Muscle of back (tissue), 11 donors: ENCODE results near the gene SLC12A7. TPM values are rescaled to one million over a fixed set of nuclear protein-coding genes. Genes with fewer than 3 reads are reported as not detected.
"Not testable (repeated sequence)": the region's sequence is repeated elsewhere in the genome, so short reads cannot be mapped to it uniquely, and the experiment has no call there.

Experiments used
- DNase-seq, 3 donors: peaks; one replicate each; pipeline versions ENCODE4 v3.0.0 to v3.0.0-alpha.2; 2013
- polyA plus RNA-seq, 10 donors: library from polyadenylated mRNA; unstranded; fragments of 120-200 nt; gene quantifications; one replicate each; pipeline ENCODE4 v1.2.1, GENCODE V29; 2013; ENCODE audit not compliant: insufficient read length in 10 of 10

Gene SLC12A7
- polyA plus RNA-seq, 10 donors = 6.8 to 13.6 (median 8.3) TPM

DNA sequence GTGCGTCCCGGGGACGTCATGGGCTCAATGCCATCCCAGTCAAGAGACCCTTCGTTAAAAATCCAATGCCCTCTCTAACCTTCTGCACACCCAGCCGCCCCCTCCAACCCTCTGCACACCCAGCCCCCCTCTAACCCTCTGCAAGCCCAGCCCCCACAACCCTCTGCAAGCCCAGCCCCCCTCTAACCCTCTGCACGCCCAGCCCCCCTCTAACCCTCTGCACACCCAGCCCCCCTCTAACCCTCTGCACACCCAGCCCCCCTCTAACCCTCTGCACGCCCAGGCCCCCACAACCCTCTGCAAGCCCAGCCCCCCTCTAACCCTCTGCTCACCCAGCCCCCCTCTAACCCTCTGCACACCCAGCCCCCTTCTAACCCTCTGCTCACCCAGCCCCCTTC is 13.9 kb downstream of the SLC12A7 start:
- DNase-seq = not testable (repeated sequence)

DNA sequence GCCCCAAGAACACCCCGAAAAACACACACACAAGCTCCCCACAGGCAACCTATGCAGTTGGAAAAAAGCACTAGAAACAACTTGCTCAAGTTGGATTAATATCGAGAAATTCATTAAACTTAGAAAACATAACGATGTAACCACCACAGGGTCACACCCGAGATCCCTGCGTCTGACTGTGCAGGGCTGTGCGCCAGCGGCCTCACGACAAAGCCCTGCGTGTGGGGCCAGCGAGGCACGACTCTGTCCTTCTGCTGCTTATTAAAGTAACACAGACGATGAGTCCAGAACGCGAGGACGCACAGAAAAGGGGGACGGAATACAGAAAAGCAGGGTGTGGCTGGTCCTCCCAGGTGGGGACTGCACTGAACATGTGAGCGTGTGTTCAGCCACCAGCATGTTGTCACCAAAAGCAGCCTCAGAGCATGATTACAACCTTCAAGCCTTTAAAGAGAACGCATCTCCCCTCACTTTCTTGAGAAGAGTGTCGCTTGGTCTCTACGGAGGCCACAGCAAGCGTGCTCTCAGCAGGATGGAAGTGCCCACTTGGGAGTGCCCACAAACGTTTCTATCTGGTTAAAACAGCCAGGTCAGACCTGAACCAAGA is 14.4 kb downstream of the SLC12A7 start:
- no peak for DNase-seq

DNA sequence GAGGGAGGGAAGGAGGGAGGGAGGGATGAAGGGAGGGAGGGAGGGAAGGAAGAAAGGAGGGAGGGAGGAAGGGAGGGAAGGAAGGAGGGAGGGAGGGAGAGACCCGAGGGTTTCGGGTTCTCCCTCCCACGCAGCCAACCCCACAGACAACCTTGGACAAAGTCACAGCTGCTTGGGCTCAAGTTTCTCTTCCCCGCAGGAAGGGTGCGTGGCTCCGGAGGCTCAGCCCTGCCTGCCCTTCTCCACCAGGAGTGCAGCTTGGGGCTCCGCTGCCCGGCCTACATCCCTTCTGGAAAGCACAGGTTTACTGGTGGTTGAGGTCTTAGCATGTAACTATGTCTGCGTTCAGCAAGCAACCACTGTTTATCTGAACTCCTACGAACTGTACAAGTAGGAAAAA is 15.0 kb downstream of the SLC12A7 start:
- DNase-seq = peak in 1 of 3 donors; percentile 53

DNA sequence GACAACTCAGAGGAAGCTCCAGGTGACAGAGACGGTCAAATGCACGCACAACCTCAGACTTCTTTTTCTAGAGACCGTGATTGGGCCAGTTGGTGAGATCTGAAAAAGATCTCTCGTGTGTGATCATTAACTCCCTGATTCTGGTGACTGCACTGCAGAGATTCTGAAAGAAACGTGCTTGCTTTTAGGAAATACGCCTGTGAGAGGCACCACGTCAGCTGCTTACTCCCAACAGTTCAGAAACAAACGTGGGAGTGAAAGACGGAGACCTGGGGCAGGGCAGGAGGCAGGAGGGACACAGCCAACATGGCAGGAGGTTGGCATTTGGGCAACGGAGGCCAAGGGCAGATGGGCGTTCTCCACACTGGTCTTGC is 15.9 kb downstream of the SLC12A7 start:
- no peak for DNase-seq

DNA sequence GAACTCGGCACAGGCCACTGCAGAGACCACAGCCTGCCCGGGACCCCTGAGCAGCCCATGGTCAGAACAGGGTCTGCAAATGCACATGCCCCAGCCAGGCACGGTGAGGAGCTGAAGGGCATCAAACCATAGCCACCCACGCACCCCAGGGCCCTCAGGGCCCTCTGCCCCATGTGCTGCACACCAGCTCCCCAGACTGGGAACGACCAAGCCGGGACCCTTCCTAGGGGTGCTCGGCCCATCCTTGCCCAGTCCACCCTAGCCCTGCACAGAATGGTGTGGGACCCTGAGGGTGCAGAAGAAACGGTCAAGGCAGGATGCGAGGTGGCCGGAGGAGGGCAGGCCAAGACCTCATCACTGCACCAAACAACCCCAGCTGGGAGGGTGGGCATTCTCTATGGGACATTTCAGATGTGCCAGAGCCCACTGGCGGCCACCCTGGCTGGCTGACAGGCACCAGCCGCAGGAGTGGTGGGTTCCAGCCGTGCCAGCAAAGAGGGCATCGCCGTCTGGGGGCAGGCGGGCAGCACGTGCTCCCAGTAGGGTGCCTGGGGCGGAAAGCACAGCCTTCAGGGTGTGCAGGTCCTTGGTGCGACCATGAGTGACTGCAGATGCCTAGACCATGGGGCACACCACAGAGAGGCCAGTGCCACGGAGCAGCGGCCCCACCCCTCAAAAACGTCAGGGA is 16.4 kb downstream of the SLC12A7 start:
- DNase-seq = no peak

DNA sequence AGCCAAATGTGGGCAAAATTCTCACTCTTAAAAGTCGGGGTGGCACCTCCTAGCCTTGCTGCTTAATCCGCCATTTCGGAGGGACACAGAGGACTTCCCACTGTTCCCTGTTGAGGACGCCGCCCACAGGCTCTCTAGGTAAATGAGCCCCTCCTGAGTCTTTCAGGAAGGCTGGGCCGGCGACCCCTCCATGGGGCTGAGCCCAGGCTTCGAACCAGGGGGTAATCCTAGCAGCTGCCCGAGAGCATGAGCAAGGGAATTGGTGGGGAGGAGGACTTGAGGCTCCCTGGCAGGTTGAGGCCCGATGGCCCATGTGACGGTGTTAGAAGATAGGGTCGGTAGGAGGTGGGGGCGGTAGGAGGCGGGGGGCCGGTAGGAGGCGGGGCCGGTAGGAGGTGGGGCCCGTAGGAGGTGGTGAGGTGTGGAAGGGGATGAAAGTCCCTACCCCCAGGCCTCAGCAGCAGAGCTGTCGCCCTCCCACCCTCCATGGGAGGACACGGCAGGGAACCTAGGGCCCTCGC is 17.1 kb downstream of the SLC12A7 start:
- DNase-seq = no peak

DNA sequence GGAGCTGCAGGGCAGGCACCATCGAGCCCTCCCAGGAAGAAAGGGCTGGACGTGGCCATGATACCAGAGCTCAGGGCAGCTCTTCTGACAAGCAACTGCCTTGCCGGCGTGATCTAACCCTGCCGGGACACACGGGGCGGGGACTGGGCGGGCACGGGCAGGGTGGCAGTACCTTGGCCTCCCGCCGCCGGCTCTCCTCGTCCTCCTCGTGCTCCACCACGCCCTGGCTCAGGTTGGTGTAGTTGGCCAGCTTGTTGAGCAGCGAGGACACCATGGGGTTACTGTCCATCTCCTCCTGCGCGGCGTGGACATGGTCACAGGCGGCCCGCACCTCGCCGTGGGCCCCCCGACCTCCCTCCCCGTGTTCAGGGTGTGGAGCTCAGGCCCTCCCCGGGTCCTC is 18.5 kb downstream of the SLC12A7 start:
- no peak for DNase-seq

DNA sequence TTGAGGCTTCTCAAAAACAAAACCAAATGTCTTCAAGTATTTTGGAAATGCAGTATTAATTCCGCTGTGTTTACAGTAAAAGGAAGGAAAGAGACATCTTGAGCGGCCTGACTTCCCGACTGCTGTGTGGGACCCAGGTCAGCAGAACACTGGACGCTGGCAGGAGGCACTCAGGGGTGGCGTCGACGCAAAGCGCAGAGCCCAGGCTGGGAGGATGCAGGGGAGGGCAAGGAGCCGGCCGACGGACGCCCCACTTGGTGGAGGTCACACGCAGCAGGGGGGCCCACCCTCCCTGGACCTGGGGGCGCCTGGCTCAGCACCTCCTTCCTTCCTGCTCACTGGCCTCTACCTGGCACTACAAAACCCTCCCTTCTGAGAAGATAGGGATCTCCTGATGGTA is 19.7 kb downstream of the SLC12A7 start:
- DNase-seq = no peak

DNA sequence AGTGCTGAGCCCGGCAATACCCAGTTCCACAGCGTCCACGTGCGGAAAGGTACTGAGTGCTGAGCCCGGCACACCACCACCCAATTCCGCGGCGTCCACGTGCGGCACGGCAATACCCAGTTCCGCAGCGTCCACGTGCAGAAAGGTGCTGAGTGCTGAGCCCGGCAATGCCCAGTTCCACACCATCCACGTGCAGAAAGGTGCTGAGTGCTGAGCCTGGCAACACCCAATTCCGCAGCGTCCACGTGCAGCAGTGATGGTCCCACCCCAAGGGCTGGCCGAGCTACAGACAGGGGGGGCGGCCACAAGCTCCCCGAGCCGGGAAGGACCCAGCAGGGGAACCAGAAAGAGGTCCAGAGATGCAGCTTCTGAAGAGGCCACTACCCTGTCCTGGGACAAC is 20.2 kb downstream of the SLC12A7 start:
- DNase-seq = no peak

DNA sequence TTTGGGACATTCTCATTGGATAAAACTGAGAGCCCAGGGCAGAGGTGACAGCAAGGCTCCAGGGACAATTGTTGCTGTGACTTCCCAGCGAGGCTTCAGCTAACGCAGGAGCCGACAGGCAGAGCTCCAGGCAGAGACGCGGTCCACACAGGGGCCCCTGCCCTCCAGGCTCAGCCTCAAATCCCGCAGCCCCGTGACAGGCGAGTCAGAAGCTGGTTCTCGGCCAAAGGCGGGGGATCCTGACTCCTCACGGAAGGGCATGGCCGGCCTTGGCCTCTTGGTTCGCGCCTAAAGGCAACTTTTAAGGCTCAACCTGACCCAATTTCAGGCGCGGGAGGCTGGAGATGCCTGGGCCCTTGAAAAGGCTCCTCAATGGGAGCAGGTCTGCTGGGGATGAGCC is 21.3 kb downstream of the SLC12A7 start:
- DNase-seq = no peak

DNA sequence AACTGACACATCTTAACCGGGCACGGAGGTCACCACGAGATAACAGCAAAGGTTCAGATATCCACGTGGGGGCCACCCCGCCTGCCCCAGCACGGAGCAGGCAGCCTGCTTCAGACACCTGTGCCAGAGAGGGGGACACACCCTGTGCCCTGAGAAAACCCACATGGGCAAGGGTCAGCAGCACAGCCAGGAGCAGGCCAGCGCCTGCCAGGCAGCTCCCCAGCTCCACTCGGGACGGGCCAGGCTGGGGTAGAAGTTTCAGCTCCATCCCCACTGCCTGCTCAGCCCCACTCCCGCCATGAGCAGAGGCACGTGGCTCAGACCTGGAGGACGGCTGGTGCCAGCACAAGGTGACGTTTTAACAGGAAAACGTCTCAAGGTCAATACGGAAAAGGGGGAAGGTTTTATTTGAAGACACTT is 22.2 kb downstream of the SLC12A7 start:
- DNase-seq = no peak

DNA sequence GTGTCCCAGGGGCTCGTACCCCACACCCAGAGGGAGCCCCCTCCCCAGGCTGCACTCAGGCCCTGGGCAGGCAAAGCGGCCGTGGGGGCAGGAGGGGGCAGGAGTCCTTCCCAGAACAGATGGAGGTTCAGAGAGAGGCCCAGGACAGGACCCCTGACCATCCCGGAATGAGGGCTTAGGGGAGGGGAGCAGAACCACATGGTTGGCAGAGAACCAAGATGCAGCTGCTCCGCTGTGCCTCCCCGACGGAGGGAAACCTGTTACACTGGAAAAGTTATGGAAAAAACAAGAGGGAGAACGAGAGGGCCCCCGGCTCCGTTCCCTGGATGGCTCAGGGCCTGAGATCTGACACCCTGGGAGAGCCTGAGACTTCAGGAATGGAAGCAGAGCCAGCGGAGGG is 22.7 kb downstream of the SLC12A7 start:
- peak in 1 of 3 donors; percentile 53 for DNase-seq

DNA sequence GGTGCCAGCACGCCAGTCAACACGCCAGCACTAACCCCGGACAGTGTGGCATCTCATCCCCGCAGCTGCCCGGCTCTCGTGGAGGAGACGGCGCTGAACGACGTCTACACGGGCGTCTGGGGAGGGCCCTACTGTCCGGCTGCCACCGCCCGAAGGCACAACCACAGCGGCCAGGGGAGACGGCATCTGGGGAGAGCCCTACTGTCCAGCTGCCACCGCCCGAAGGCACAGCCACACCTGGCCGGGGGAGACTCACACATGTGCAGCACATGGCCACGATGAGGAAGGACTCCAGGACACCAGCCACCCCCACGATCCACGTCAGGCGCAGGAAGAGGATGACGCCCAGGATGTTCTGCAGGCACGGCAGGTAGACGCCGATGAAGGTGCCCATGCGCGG is 23.1 kb downstream of the SLC12A7 start:
- no peak for DNase-seq

DNA sequence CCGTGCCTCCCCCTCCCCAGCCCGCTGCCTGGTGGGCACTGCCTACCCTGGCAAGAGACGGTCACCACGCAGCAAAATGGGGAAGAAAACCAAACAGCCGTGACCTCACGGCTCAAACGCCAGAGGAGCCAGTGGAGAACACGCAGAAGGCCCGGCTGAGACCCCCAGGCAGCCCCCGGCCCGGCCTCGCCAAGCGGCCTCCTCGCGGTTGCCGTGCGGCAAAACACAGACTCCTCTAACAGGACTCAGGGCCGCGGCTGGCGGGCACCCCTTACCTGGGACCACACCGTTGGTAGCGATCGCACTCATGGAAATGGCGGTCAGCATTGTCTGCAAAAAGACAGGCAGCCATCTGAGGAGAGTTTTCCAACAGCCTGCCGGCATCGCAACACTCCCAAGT is 23.8 kb downstream of the SLC12A7 start:
- DNase-seq = no peak

DNA sequence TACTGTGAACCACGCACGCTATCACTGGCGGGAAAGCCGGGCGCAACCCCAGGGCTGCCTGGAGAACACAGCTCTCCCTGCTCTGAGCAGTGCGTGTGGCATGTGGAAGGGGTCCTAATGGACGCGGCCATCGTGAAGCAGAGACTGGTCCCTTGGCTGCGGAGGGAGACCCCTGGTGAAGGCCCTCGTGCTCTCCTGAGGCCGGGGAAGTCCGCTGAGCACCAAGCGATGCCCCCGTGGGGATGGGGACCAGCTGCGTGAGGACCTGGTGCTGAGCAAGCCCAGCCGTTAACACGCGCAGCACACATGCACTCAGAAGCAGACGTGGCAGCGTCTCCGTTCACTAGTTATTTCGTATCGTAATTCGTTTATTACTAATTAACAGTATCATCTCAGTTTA is 24.4 kb downstream of the SLC12A7 start:
- DNase-seq = no peak

DNA sequence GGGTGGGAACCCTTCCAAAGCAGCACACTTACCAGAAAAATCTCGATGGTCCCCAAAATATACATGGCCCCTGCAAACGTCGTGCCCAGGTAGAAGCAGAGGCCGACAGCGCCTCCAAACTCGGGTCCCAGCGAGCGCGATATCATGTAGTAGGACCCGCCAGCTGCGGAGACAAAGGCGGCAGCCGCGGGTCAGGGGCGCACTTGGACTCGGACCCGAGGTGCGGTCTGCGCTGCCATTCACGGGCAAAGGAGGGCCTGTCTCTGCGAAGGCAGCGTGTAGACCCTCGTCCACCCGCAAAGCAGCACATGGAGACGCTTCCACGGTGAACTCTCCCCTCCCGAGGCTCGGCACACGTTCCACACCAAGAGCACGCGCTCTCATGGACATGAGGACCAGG is 25.0 kb downstream of the SLC12A7 start:
- DNase-seq = no peak

DNA sequence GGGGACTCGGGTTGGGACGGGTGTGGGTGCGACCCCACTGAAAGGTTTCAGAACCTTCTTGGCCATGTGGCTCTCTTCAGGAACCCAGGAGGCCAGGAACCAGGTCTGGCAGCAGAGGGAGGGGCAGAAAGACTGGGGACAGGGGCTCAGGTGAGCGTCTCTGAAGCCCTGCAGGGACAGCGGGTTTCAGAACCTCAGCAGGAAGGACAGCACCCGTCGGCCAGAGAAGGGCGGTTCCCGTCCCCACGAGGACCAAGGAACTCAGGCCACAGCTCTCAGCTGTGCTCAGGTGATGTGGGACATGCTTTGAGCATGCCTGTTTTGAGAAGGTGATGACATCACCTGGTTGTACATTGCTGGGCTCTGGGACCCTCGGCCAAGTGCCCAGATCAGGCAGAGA is 25.7 kb downstream of the SLC12A7 start:
- DNase-seq = no peak

DNA sequence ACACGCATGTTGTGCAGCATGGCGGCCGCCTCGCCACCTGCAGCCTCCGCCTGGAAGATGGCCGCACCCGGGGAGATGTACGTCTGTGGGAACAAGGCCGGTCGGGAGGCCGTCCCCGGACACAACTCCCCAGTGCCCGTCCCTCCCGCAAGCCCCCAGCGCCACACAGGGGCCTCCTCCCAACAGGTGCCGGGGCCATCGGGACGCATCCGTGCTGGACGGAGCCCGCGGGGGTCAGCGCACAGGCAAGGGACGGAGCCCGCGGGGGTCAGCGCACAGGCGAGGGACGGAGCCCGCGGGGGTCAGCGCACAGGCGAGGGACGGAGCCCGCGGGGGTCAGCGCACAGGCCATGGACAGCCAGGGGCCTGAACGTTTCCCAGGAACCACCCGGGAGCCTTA is 26.5 kb downstream of the SLC12A7 start:
- no peak for DNase-seq

DNA sequence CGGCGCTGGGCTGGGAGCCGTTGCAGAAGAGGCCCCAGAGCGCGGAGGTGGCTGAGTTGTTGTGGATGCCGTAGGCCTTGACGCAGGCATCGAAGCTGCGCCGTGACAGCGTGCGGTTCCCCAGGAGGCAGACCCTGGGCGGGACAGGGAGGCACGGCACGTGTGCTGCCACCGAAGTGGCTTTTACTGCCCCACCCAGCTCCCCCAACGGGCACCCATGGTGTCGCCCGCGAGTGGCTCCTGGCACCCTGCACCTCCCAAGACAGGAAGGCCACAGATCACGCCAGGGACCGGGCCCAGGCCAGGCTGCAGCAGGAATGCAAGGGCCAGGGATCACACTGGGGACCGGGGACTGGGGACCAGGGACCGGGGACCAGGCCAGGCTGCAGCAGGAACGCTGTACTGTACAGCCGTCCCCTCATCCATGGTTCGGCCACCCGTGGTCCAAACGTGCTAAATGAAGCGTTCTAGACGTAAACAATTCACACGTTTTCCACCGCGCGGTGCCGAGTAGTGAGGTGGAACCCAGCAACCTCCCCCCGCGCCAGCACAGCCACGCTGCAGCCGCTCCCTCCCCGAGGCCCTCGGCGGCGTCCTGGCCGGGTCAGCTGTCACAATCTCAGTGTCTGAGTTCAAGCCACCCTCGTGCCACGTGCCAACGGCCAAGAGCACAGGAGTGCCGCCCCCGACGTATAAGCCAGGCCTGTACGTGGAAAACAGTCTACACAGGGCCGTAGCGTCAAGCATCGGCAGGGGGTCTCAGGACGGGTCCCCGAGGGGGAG is 27.8 kb downstream of the SLC12A7 start:
- no peak for DNase-seq

DNA sequence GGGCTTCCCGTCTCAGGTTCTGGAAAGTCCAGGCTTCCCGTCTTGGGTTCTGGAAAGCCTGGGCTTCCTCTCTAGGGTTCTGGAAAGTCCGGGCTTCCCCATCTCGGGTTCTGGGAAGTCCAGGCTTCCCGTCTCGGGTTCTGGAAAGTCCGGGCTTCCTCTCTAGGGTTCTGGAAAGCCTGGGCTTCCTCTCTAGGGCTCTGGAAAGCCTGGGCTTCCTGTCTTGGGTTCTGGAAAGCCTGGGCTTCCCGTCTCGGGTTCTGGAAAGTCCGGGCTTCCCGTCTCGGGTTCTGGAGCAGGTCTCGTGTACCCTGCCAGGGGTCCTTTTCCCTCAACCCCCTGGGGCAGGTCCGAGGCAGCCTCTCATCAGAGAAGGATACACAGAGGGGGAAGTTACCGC is 28.8 kb downstream of the SLC12A7 start:
- DNase-seq = not testable (repeated sequence)

DNA sequence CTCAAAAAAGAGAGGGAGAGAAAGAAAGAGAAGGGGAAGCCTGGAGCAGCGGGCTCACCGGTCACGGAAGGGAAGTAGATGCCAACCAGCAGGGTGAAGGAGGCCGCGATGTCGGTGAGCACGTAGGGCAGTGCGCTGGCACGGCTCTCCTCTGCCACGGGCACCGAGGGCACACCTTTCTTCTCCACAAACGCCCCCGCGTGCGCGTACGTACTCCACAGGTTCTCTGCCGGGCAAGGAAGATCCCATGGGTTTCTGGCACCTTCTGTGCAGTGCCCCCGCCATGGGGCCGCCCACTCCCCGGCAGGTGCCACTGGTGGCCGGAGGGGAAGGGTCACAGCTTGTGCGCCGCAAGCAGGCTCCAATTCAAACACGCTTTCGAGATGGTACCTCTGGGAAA is 30.3 kb downstream of the SLC12A7 start:
- no peak for DNase-seq

DNA sequence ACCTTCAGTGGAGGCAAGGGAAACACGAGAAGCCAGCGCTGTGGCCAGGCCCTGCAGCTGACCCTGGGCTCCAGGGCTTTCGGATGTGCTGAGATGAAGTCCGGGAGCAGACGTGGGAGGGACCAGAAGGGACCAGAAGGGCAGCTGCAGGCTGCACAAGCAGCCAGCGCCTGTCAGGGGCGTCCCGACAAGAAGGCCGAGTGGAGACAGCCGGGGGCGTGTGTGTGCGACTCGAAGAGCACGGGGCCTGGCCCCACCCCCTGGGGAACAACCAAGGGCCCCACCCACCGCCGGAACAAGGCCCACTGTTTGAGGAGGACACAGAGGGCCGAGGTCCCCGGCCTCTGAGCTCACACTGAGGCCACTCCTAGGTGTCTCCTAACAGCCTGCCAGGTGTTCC is 31.4 kb downstream of the SLC12A7 start:
- DNase-seq = peak in 1 of 3 donors; percentile 73

DNA sequence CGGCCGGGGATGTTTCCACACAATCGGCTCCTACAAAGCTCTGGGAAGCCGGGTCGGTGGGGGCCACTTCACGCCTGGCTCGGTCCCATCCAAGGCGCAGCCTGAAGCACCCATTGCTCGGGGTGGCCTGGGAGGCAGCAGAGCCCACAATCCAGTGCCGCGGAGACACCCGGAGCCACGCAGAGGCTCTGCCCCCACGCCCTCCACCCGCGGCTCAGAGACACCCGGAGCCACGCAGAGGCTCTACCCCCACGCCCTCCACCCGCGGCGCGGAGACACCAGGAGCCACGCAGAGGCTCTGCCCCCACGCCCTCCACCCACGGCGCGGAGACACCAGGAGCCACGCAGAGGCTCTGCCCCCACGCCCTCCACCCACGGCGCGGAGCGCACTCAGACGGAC is 31.9 kb downstream of the SLC12A7 start:
- DNase-seq = no peak
